ENCODE data around the gene CEP85L. TPM values are rescaled to one million over a fixed set of nuclear protein-coding genes. Genes with fewer than 3 reads are reported as not detected.

Gene CEP85L
- total and polyA plus RNA-seq, 2 of the 4 experiments (the other 2 are of a cell fraction): 2.3 to 25.6 TPM

GRCh38 chr6:118468682-118469465, 182.5 kb downstream of the CEP85L start:
- no peak overlapping the region for H3K4me2 ChIP-seq (ENCODE audit: low read depth, low read length)
- H3K9ac ChIP-seq (ENCODE audit: low read depth, low read length): no peak overlapping the region
- TF ChIP-seq CHD1 (IDR thresholded peaks at IDR 0.05; ENCODE audit: low read depth, low read length) (no peak), SMC3 (IDR thresholded peaks at IDR 0.05; ENCODE audit: low read depth, low read length) (no peak), RCOR1 (IDR thresholded peaks at IDR 0.05; ENCODE audit: insufficient replicate concordance, low read length) (no peak), RAD21 (IDR thresholded peaks at IDR 0.05; ENCODE audit: low read length) (no peak), MAZ (IDR thresholded peaks at IDR 0.05; ENCODE audit: borderline replicate concordance, low read depth, low read length) (no peak), NFE2L2 (IDR thresholded peaks at IDR 0.05; ENCODE audit: low read depth, low read length) (no peak), POLR2A (IDR thresholded peaks at IDR 0.05; ENCODE audit: low read depth, low read length) (no peak), MAFK (IDR thresholded peaks at IDR 0.05; ENCODE audit: low read depth, low read length) (no peak), BHLHE40 (IDR thresholded peaks at IDR 0.05; ENCODE audit: low read depth, low read length) (no peak), RFX5 (IDR thresholded peaks at IDR 0.05; ENCODE audit: low read depth, low read length) (no peak), FOS (IDR thresholded peaks at IDR 0.05; ENCODE audit: low read depth, low read length) (no peak), ELK1 (IDR thresholded peaks at IDR 0.05; ENCODE audit: borderline replicate concordance, low read depth, low read length) (no peak), MXI1 (IDR thresholded peaks at IDR 0.05; ENCODE audit: borderline replicate concordance, low read depth, low read length) (no peak)
- TF ChIP-seq, protein P1, sequence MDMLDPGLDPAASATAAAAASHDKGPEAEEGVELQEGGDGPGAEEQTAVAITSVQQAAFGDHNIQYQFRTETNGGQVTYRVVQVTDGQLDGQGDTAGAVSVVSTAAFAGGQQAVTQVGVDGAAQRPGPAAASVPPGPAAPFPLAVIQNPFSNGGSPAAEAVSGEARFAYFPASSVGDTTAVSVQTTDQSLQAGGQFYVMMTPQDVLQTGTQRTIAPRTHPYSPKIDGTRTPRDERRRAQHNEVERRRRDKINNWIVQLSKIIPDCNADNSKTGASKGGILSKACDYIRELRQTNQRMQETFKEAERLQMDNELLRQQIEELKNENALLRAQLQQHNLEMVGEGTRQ (IDR thresholded peaks at IDR 0.05; ENCODE audit: low read depth, low read length): no peak
- TF ChIP-seq, protein P2, sequence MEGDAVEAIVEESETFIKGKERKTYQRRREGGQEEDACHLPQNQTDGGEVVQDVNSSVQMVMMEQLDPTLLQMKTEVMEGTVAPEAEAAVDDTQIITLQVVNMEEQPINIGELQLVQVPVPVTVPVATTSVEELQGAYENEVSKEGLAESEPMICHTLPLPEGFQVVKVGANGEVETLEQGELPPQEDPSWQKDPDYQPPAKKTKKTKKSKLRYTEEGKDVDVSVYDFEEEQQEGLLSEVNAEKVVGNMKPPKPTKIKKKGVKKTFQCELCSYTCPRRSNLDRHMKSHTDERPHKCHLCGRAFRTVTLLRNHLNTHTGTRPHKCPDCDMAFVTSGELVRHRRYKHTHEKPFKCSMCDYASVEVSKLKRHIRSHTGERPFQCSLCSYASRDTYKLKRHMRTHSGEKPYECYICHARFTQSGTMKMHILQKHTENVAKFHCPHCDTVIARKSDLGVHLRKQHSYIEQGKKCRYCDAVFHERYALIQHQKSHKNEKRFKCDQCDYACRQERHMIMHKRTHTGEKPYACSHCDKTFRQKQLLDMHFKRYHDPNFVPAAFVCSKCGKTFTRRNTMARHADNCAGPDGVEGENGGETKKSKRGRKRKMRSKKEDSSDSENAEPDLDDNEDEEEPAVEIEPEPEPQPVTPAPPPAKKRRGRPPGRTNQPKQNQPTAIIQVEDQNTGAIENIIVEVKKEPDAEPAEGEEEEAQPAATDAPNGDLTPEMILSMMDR (conservative IDR thresholded peaks at IDR 0.05; ENCODE audit: low read depth, low read length): no peak
- H3K18ac ChIP-seq (ENCODE audit: low read depth, low read length): no peak overlapping the region
- 33% methylated on average over 1 of the region's 4 CpGs; no CpG with 5 or more reads in 1 of the 2 experiments for WGBS, 2 experiments (ENCODE audit: extremely low coverage in 2 of 2, insufficient read length in 1 of 2)
- intact Hi-C loops (cut with micrococcal nuclease) (no loop called here), in situ Hi-C loops (cut with MboI; ENCODE audit: low sequenced_read_pairs) (no loop called here), dilution Hi-C loops (cut with HindIII; ENCODE audit: low sequenced_read_pairs, unreplicated experiment) (no loop called here)
- no peak overlapping the region for H3K27ac ChIP-seq (ENCODE audit: insufficient read depth, low read length)
- no peak overlapping the region for H3K56ac ChIP-seq (ENCODE audit: extremely low read depth, insufficient read depth, low read length)
- ChIA-PET POLR2A (ENCODE audit: unreplicated experiment) (no interaction called here), CTCF (no interaction called here)
- H2AFZ ChIP-seq (replicated peaks; ENCODE audit: low read length, poor library complexity): no peak overlapping the region
- BruUV-seq (replicated peaks): no TSS peak
- H3K36me3 ChIP-seq (ENCODE audit: control insufficient read depth, insufficient read depth, low read length): peaks cover 8% of the 10 kb centered on the region
- H3K4ac ChIP-seq (ENCODE audit: low read depth, low read length): no peak overlapping the region
- no peaks in the 10 kb centered on the region for H3K9me3 ChIP-seq (ENCODE audit: control insufficient read depth, insufficient read depth, low read length)
- H2AK9ac ChIP-seq (replicated peaks; ENCODE audit: low read depth, low read length, poor library complexity): no peak overlapping the region
- peaks cover 9% of the 10 kb centered on the region for H3K4me1 ChIP-seq (ENCODE audit: control insufficient read depth, insufficient read depth, low read length)
- DNase-seq: peak; percentile 56
- H2BK120ac ChIP-seq (ENCODE audit: low read depth, low read length): no peak overlapping the region
- H4K91ac ChIP-seq (ENCODE audit: insufficient read depth, low read depth, low read length): no peak overlapping the region
- no peak overlapping the region for H2BK15ac ChIP-seq (ENCODE audit: low read depth, low read length)
- no peaks in the 10 kb centered on the region for H4K20me1 ChIP-seq (ENCODE audit: insufficient read depth, low read length)
- no peak overlapping the region for H4K5ac ChIP-seq (ENCODE audit: low read depth, low read length)
- peaks cover 2% of the 10 kb centered on the region; the same call in 1 of the 2 replicates for H3K9me1 ChIP-seq (ENCODE audit: insufficient read depth, low read length)
- no peak overlapping the region for H3K23ac ChIP-seq (ENCODE audit: low read depth, low read length)
- H3K79me1 ChIP-seq (ENCODE audit: low read depth in 1 of 2, low read length in 2 of 2): no peaks in the 10 kb centered on the region; a peak in 1 of 4 replicates
- H3K4me3 ChIP-seq (ENCODE audit: insufficient read depth, low read depth, low read length): no peak overlapping the region
- H3K14ac ChIP-seq (replicated peaks; ENCODE audit: low read depth, low read length): no peak overlapping the region
- no peak overlapping the region for H2AK5ac ChIP-seq (ENCODE audit: low read depth, low read length)
- no peak overlapping the region for H2BK20ac ChIP-seq (ENCODE audit: low read depth, low read length)
- no peak for ATAC-seq (ENCODE audit: low read depth)
- no peak overlapping the region for H4K8ac ChIP-seq (ENCODE audit: low read depth in 2 of 2, low read length in 2 of 2)
- no peaks in the 10 kb centered on the region for H3K27me3 ChIP-seq (ENCODE audit: control insufficient read depth, insufficient read depth, low read length)
- H2BK5ac ChIP-seq (ENCODE audit: low read depth, low read length, poor library complexity, severe bottlenecking): no peak overlapping the region
